Osteocyte (in vitro differentiated cells): ENCODE results near the gene NCF4. TPM values are rescaled to one million over a fixed set of nuclear protein-coding genes. Genes with fewer than 3 reads are reported as not detected.

ENCODE experiments used
- DNase-seq: peaks from one replicate; pipeline ENCODE4 v3.0.0; 2021; ENCODE audit warnings: mixed read lengths; ENCODE audit not compliant: unreplicated experiment; ENCODE audit errors: extremely low spot score
- H3K27ac Mint-ChIP-seq: one replicate; pipeline ENCODE4 v1.8.0; 2021; ENCODE audit warnings: mild to moderate bottlenecking, mixed read lengths; ENCODE audit not compliant: unreplicated experiment
- H3K27me3 Mint-ChIP-seq: one replicate; pipeline ENCODE4 v1.8.0; 2021; ENCODE audit warnings: mixed read lengths; ENCODE audit not compliant: unreplicated experiment
- H3K36me3 Mint-ChIP-seq: one replicate; pipeline ENCODE4 v1.8.0; 2021; ENCODE audit warnings: mixed read lengths; ENCODE audit not compliant: unreplicated experiment
- H3K4me1 Mint-ChIP-seq: one replicate; pipeline ENCODE4 v1.8.0; 2021; ENCODE audit warnings: mixed read lengths; ENCODE audit not compliant: unreplicated experiment
- H3K4me3 Mint-ChIP-seq: one replicate; pipeline ENCODE4 v1.8.0; 2021; ENCODE audit warnings: mild to moderate bottlenecking, moderate library complexity, mixed read lengths; ENCODE audit not compliant: unreplicated experiment
- H3K9me3 Mint-ChIP-seq: one replicate; pipeline ENCODE4 v1.8.0; 2021; ENCODE audit warnings: mixed read lengths; ENCODE audit not compliant: unreplicated experiment
- CTCF ChIP-seq: fragments of 200-600 bp; sonication (generic); IDR thresholded peaks from 2 replicates; pipeline ENCODE4 v1.5.0; 2021; ENCODE audit warnings: antibody characterized with exemption, mild to moderate bottlenecking, moderate library complexity
- total RNA-seq: library from RNA; stranded (reverse); gene quantifications from 2 replicates; pipeline ENCODE4 v1.2.1, GENCODE V29; 2021

Gene NCF4
- total RNA-seq, 1 donor from 2014 or later, result not detected

- DNase-seq, result no peak
- Mint-ChIP-seq H3K4me3 (no peak overlapping the region), H3K27me3 (peaks cover 15% of the 10 kb centered on the region), H3K27ac (no peak overlapping the region), H3K4me1 (peaks cover 4% of the 10 kb centered on the region), H3K9me3 (no peaks in the 10 kb centered on the region), H3K36me3 (no peaks in the 10 kb centered on the region)
- TF ChIP-seq CTCF, result no peak
Measured at GRCh38 chr22:36870250-36870649, 9.4 kb downstream of the NCF4 start.

GRCh38 chr22:36871669-36872081, 10.9 kb downstream of the NCF4 start:
- H3K9me3 Mint-ChIP-seq, result no peaks in the 10 kb centered on the region
- H3K36me3 Mint-ChIP-seq, result no peaks in the 10 kb centered on the region
- peaks cover 4% of the 10 kb centered on the region for H3K4me1 Mint-ChIP-seq
- no peak for TF ChIP-seq CTCF
- no peak overlapping the region for H3K27ac Mint-ChIP-seq
- H3K27me3 Mint-ChIP-seq, result peaks cover 14% of the 10 kb centered on the region
- DNase-seq, result no peak
- no peak overlapping the region for H3K4me3 Mint-ChIP-seq

GRCh38 chr22:36872084-36872483, 11.3 kb downstream of the NCF4 start:
- DNase-seq, result no peak
- H3K9me3 Mint-ChIP-seq, result no peaks in the 10 kb centered on the region
- peaks cover 18% of the 10 kb centered on the region for H3K27me3 Mint-ChIP-seq
- H3K4me1 Mint-ChIP-seq, result peaks cover 4% of the 10 kb centered on the region
- no peak for TF ChIP-seq CTCF
- H3K27ac Mint-ChIP-seq, result no peak overlapping the region
- no peak overlapping the region for H3K4me3 Mint-ChIP-seq
- no peaks in the 10 kb centered on the region for H3K36me3 Mint-ChIP-seq

GRCh38 chr22:36872866-36873498, 12.2 kb downstream of the NCF4 start:
- no peaks in the 10 kb centered on the region for H3K36me3 Mint-ChIP-seq
- no peak overlapping the region for H3K27ac Mint-ChIP-seq
- no peaks in the 10 kb centered on the region for H3K9me3 Mint-ChIP-seq
- no peak overlapping the region for H3K4me3 Mint-ChIP-seq
- TF ChIP-seq CTCF, result no peak
- peaks cover 4% of the 10 kb centered on the region for H3K4me1 Mint-ChIP-seq
- peaks cover 18% of the 10 kb centered on the region for H3K27me3 Mint-ChIP-seq
- no peak for DNase-seq

- peaks cover 4% of the 10 kb centered on the region for H3K4me1 Mint-ChIP-seq
- no peaks in the 10 kb centered on the region for H3K9me3 Mint-ChIP-seq
- DNase-seq, result no peak
- peaks cover 20% of the 10 kb centered on the region for H3K27me3 Mint-ChIP-seq
- no peak overlapping the region for H3K4me3 Mint-ChIP-seq
- peak overlapping the region; percentile 42 for H3K27ac Mint-ChIP-seq
- H3K36me3 Mint-ChIP-seq, result no peaks in the 10 kb centered on the region
- peak; percentile 63 for TF ChIP-seq CTCF
Measured at GRCh38 chr22:36873614-36874308, 13.0 kb downstream of the NCF4 start.
